ENCODE data around the gene APBA2.

- TF ChIP-seq CTCF (IDR thresholded peaks at IDR 0.05) (no peak), EZH2 (IDR thresholded peaks at IDR 0.05) (no peak), EZH2phosphoT487 (IDR thresholded peaks at IDR 0.05) (no peak)
These were observed 68.8 kb downstream of the APBA2 start for GRCh38 chr15:28954466-28955159.
